GM12878 (cell line): Measurements from ENCODE around the gene CCHCR1. TPM values are rescaled to one million over a fixed set of nuclear protein-coding genes. Genes with fewer than 3 reads are reported as not detected.

ENCODE experiments used
- ATAC-seq: fragments of 200-7000 bp; cut with Tn5 transposase; 3 replicates; pipeline ENCODE4 v1.9.1; 2020; ENCODE audit warnings: mild to moderate bottlenecking, moderate library complexity
- BruUV-seq: library from RNA; stranded (reverse); fragments of 400-500 nt; replicated peaks from 2 replicates; lab custom pipeline; 2021; lab: Mats Ljungman, UMichigan
- CTCF ChIA-PET: fragments of 300-600 bp; sonication (Branson Sonifier 250); formaldehyde crosslinking; extraction: SDS; loops from one replicate; lab custom pipeline; 2021; ENCODE audit warnings: inconsistent platforms; lab: Yijun Ruan, JAX
- POLR2A ChIA-PET: fragments of 350-600 bp; formaldehyde crosslinking; extraction: SDS; loops from one replicate; lab custom pipeline; 2021; ENCODE audit warnings: inconsistent platforms; lab: Charles Lee
- RAD21 ChIA-PET: fragments of 300-600 bp; sonication (Branson Sonifier 250); formaldehyde crosslinking; loops from one replicate; lab custom pipeline; 2023; ENCODE audit warnings: antibody characterized with exemption; ENCODE audit not compliant: unreplicated experiment; lab: Charles Lee
- SMC1A ChIA-PET: fragments of 300-600 bp; sonication (Branson Sonifier 250); formaldehyde crosslinking; loops from one replicate; lab custom pipeline; 2023; ENCODE audit not compliant: unreplicated experiment, uncharacterized antibody; lab: Charles Lee
- DNase-seq: peaks from one replicate; pipeline ENCODE4 v3.0.0-alpha.2; 2011; ENCODE audit warnings: low read depth, low spot score
- FAIRE-seq: peaks from 3 replicates; lab custom pipeline; 2011; peaks lifted over from hg19 to GRCh38; lab: Jason Lieb, UNC
- H2AFZ ChIP-seq: 2 replicates; pipeline ENCODE4 v1.6.0; 2011; ENCODE audit warnings: low read depth, low read length, control low read depth; ENCODE audit not compliant: control insufficient read depth
- H3K27ac ChIP-seq: 2 replicates; pipeline ENCODE4 v1.5.1; 2011; ENCODE audit warnings: control low read depth; ENCODE audit not compliant: control insufficient read depth, insufficient read depth
- H3K27me3 ChIP-seq, 2 experiments: replicated peaks in 1 of 2; 2 replicates each; pipeline versions ENCODE4 v1.6.0 to v1.6.1; 2011; ENCODE audit warnings: low read length in 1 of 2; ENCODE audit not compliant: control insufficient read depth in 2 of 2, insufficient read depth in 2 of 2
- H3K36me3 ChIP-seq, 2 experiments: 2 replicates each; pipeline ENCODE4 v1.5.1; 2011; ENCODE audit warnings: low read length in 1 of 2; ENCODE audit not compliant: control insufficient read depth in 2 of 2, insufficient read depth in 2 of 2
- H3K4me1 ChIP-seq: 2 replicates; pipeline ENCODE4 v1.6.1; 2011; ENCODE audit warnings: mild to moderate bottlenecking, low read length, moderate library complexity, mixed read lengths; ENCODE audit not compliant: control insufficient read depth, insufficient read depth
- H3K4me2 ChIP-seq: 2 replicates; pipeline ENCODE4 v1.6.0; 2011; ENCODE audit warnings: control low read depth; ENCODE audit not compliant: control insufficient read depth, insufficient read depth
- H3K4me3 ChIP-seq: fragments of 200-600 bp; sonication (generic); 2 replicates; pipeline ENCODE4 v1.5.1; 2016
- H3K79me2 ChIP-seq: 2 replicates; pipeline ENCODE4 v1.6.0; 2011; ENCODE audit warnings: low read length; ENCODE audit not compliant: control insufficient read depth, insufficient read depth
- H3K9ac ChIP-seq: 2 replicates; pipeline ENCODE4 v1.8.0; 2011; ENCODE audit warnings: low read length, control low read depth, mixed read lengths; ENCODE audit not compliant: control insufficient read depth, insufficient read depth
- H3K9me3 ChIP-seq: replicated peaks from 3 replicates; pipeline ENCODE4 v1.5.1; 2011; ENCODE audit warnings: mild to moderate bottlenecking, low read length; ENCODE audit not compliant: control insufficient read depth, insufficient read depth
- H4K20me1 ChIP-seq: 2 replicates; pipeline ENCODE4 v1.6.0; 2011; ENCODE audit not compliant: control insufficient read depth, insufficient read depth
- BCLAF1 ChIP-seq: fragments of 450-650 bp; IDR thresholded peaks from 2 replicates; pipeline ENCODE4 v1.6.1; 2017; ENCODE audit warnings: antibody characterized with exemption, mild to moderate bottlenecking, moderate library complexity
- BHLHE40 ChIP-seq, 2 experiments: fragments of 450-650 bp in 1 of 2; IDR thresholded peaks; 2 replicates each; pipeline ENCODE4 v1.6.1; 2011 to 2017; ENCODE audit warnings: low read depth in 2 of 2, borderline replicate concordance in 1 of 2, improper control_type of control experiment in 1 of 2, low read length in 1 of 2, mild to moderate bottlenecking in 1 of 2
- CHD4 ChIP-seq: fragments of 200-600 bp; sonication (generic); IDR thresholded peaks from 2 replicates; pipeline ENCODE4 v1.6.1; 2016; ENCODE audit warnings: mild to moderate bottlenecking
- FOS ChIP-seq: IDR thresholded peaks from 3 replicates; pipeline ENCODE4 v1.6.1; 2011; ENCODE audit warnings: borderline replicate concordance; ENCODE audit not compliant: insufficient read length; ENCODE audit errors: extremely low read depth
- HCFC1 ChIP-seq: fragments of 150-350 bp; IDR thresholded peaks from 2 replicates; pipeline ENCODE4 v1.6.1; 2014; ENCODE audit warnings: low read length
- JUNB ChIP-seq: IDR thresholded peaks from 2 replicates; pipeline ENCODE4 v1.6.1; 2016; ENCODE audit warnings: antibody characterized with exemption, mild to moderate bottlenecking
- KAT2A ChIP-seq: conservative IDR thresholded peaks from 2 replicates; pipeline ENCODE4 v1.6.1; 2011; ENCODE audit warnings: low read depth, low read length; ENCODE audit not compliant: control insufficient read depth
- MYB ChIP-seq: fragments of 150-350 bp; IDR thresholded peaks from 2 replicates; pipeline ENCODE4 v1.6.1; 2014; ENCODE audit warnings: mild to moderate bottlenecking, low read depth, low read length, borderline replicate concordance
- RBBP5 ChIP-seq: fragments of 200-600 bp; sonication (generic); conservative IDR thresholded peaks from 2 replicates; pipeline ENCODE4 v1.6.1; 2016
- SREBF1 ChIP-seq: IDR thresholded peaks from 2 replicates; pipeline ENCODE4 v1.6.1; 2012; ENCODE audit warnings: mild to moderate bottlenecking, low read length
- SUZ12 ChIP-seq: fragments of 200-600 bp; sonication (generic); IDR thresholded peaks from one replicate; pipeline ENCODE4 v1.6.1; 2018; ENCODE audit warnings: antibody characterized with exemption, mild to moderate bottlenecking; ENCODE audit not compliant: unreplicated experiment
- TAF1 ChIP-seq: IDR thresholded peaks from 2 replicates; pipeline ENCODE4 v1.6.1; 2011; ENCODE audit warnings: mild to moderate bottlenecking, low read depth, low read length, borderline replicate concordance
- TCF3 ChIP-seq: IDR thresholded peaks from 2 replicates; pipeline ENCODE4 v1.6.1; 2012; ENCODE audit warnings: low read depth, mild to moderate bottlenecking, low read length, borderline replicate concordance; ENCODE audit not compliant: insufficient read depth
- WRNIP1 ChIP-seq: IDR thresholded peaks from 2 replicates; pipeline ENCODE4 v1.6.1; 2011; ENCODE audit warnings: low read depth, low read length, improper control_type of control experiment, borderline replicate concordance
- WGBS: methylation state at CpG from one replicate; pipeline ENCODE4 v1.1.6; 2016; ENCODE audit warnings: low lambda C conversion rate; ENCODE audit not compliant: insufficient replicate concordance, insufficient coverage; ENCODE audit errors: missing lambda C conversion rate; 5-methylcytosine and 5-hydroxymethylcytosine counted together
- in situ Hi-C: fragments of 300-500 bp; cut with MboI; formaldehyde crosslinking; loops from 9 replicates; pipeline ENCODE4 v1.14.3; 2018; ENCODE audit warnings: mixed read lengths
- intact Hi-C: fragments of 100-400 bp; cut with micrococcal nuclease; formaldehyde crosslinking; loops from one replicate; pipeline ENCODE4 v1.14.2; 2022; ENCODE audit not compliant: unreplicated experiment
- polyA plus RNA-seq, 11 experiments: library from polyadenylated mRNA; depleted of rRNA in 4 of 11; unstranded in 6 of 11; stranded (reverse) in 5 of 11; fragments of >200 nt; fragmentation: Nextera tagmentation in 4 of 11; fragmentation: Illumina TruSeq in 1 of 11; extraction: Ambion mirVana in 4 of 11; extraction: Trizol in 1 of 11; gene quantifications; 1 replicate in 1 of 11; 2 replicates in 10 of 11; pipeline versions ENCODE4 v1.2.1 to v1.2.3, GENCODE V29; 2011 to 2016; ENCODE audit warnings: inconsistent platforms in 2 of 11, missing spikeins in 2 of 11, low read depth in 1 of 11
- total RNA-seq, 4 experiments: library from RNA; depleted of rRNA in 3 of 4; stranded (reverse); fragments of >200 nt in 3 of 4; fragmentation: Illumina TruSeq in 1 of 4; extraction: Trizol in 1 of 4; gene quantifications; 2 replicates each; pipeline versions ENCODE4 v1.2.1 to v1.2.3, GENCODE V29; 2013 to 2021
- TF ChIP-seq, protein P1 (sequence below): fragments of 450-650 bp; IDR thresholded peaks from 2 replicates; pipeline ENCODE4 v1.6.1; 2016; ENCODE audit warnings: mild to moderate bottlenecking, moderate library complexity, borderline replicate concordance

CCHCR1 gene
- total and polyA plus RNA-seq, 10 of the 15 experiments (the other 5 are each of a cell fraction or from before 2014, with no cell fraction given): 1.0 to 35.2 (median 24.7) TPM

GRCh38 chr6:31197559-31198305 lies 40.1 kb upstream of the CCHCR1 start:
- Histone ChIP-seq H3K27ac (peak overlapping the region; percentile 97), H3K4me3 (peak overlapping the region; percentile 87), H3K79me2 (peaks cover 31% of the 10 kb centered on the region), H3K9me3 (no peaks in the 10 kb centered on the region; the same call in 2 of the 3 replicates), H3K9ac (peak overlapping the region; percentile 98), H3K27me3 (no peaks in the 10 kb centered on the region), H3K4me1 (peaks cover 15% of the 10 kb centered on the region), H3K4me2 (peak overlapping the region; percentile 67), H2AFZ (peak overlapping the region; percentile 57), H3K36me3 (no peaks in the 10 kb centered on the region; a peak in 1 of 4 replicates), H4K20me1 (no peaks in the 10 kb centered on the region)
- ATAC-seq: peak; percentile 84
- TSS peak; percentile 94 for BruUV-seq
- SMC1A ChIA-PET: interaction anchor here (0.7 to 2.8 kb wide), 9 partner anchors 40 to 171 kb away, joined by 3 to 35 read pairs (median 5); no protein-coding TSS in a partner anchor
- CTCF ChIA-PET: interaction anchor here (0.7 to 14.6 kb wide), 20 partner anchors 9 to 203 kb away, joined by 3 to 326 read pairs (median 4); partner anchors contain the start of gene PSORS1C2
- in situ Hi-C loops: loop anchor here (5.0 kb wide), 2 partner anchors 70 to 170 kb away; no protein-coding TSS in a partner anchor
- DNase-seq: peak; percentile 69
- RAD21 ChIA-PET: interaction anchor here (1.0 to 5.4 kb wide), 8 partner anchors 32 to 315 kb away, joined by 3 to 84 read pairs (median 4); partner anchors contain the start of gene CCHCR1
- POLR2A ChIA-PET: interaction anchor here (0.6 to 2.2 kb wide), 3 partner anchors 75 to 426 kb away, joined by 4 to 9 read pairs (median 6); no protein-coding TSS in a partner anchor
- under 1% methylated on average over 39 of the region's 45 CpGs for WGBS
- peak; percentile 71 for FAIRE-seq
- intact Hi-C loops: loop anchor here (1.0 to 2.0 kb wide), 2 partner anchors 75 to 170 kb away; partner anchors contain the start of gene HLA-C
- TF ChIP-seq CHD4: no peak
- TF ChIP-seq KAT2A: no peak
- no peak for TF ChIP-seq RBBP5
- TF ChIP-seq SREBF1: no peak
- TF ChIP-seq HCFC1: no peak; the same call in 1 of the 2 replicates
- TF ChIP-seq, protein P1, sequence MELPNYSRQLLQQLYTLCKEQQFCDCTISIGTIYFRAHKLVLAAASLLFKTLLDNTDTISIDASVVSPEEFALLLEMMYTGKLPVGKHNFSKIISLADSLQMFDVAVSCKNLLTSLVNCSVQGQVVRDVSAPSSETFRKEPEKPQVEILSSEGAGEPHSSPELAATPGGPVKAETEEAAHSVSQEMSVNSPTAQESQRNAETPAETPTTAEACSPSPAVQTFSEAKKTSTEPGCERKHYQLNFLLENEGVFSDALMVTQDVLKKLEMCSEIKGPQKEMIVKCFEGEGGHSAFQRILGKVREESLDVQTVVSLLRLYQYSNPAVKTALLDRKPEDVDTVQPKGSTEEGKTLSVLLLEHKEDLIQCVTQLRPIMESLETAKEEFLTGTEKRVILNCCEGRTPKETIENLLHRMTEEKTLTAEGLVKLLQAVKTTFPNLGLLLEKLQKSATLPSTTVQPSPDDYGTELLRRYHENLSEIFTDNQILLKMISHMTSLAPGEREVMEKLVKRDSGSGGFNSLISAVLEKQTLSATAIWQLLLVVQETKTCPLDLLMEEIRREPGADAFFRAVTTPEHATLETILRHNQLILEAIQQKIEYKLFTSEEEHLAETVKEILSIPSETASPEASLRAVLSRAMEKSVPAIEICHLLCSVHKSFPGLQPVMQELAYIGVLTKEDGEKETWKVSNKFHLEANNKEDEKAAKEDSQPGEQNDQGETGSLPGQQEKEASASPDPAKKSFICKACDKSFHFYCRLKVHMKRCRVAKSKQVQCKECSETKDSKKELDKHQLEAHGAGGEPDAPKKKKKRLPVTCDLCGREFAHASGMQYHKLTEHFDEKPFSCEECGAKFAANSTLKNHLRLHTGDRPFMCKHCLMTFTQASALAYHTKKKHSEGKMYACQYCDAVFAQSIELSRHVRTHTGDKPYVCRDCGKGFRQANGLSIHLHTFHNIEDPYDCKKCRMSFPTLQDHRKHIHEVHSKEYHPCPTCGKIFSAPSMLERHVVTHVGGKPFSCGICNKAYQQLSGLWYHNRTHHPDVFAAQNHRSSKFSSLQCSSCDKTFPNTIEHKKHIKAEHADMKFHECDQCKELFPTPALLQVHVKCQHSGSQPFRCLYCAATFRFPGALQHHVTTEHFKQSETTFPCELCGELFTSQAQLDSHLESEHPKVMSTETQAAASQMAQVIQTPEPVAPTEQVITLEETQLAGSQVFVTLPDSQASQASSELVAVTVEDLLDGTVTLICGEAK: no peak
- no peak for TF ChIP-seq FOS
- no peak for TF ChIP-seq TCF3
- TF ChIP-seq WRNIP1: no peak
- TF ChIP-seq JUNB: peak; percentile 44; the same call in 1 of the 2 replicates
- no peak for TF ChIP-seq BCLAF1
- TF ChIP-seq BHLHE40 (IDR thresholded peaks at IDR 0.05; ENCODE audit: borderline replicate concordance in 1 of 2, low read depth in 2 of 2, low read length in 1 of 2): peak in 1 of 2 experiments; percentile 61; a peak in 1 of 4 replicates
- TF ChIP-seq TAF1: 0 out of 2 replicates have a peak, but pooled peaks have one; percentile 38
- no peak for TF ChIP-seq SUZ12
- TF ChIP-seq MYB: peak; percentile 39; the same call in 1 of the 2 replicates
